Cardiac fibroblast (primary cell): Measurements from ENCODE around the gene YDJC.
"Not testable (repeated sequence)": the region's sequence is repeated elsewhere in the genome, so short reads cannot be mapped to it uniquely, and the experiment has no call there.

Experiments
- DNase-seq, 2 donors: peaks; one replicate each; pipeline versions ENCODE4 v3.0.0 to v3.0.0-alpha.2; 2010; ENCODE audit warnings: low read depth in 2 of 2
- H3K4me3 ChIP-seq, 2 donors: replicated peaks in 1 of 2; 1 replicate in 1 of 2; 2 replicates in 1 of 2; pipeline ENCODE4 v1.5.1; 2011; ENCODE audit warnings: low read depth in 2 of 2, low read length in 2 of 2, mild to moderate bottlenecking in 2 of 2, moderate library complexity in 1 of 2
- CTCF ChIP-seq: IDR thresholded peaks from one replicate; pipeline ENCODE4 v1.5.1; 2011; ENCODE audit warnings: low read depth, mild to moderate bottlenecking, low read length, inconsistent platforms

Gene YDJC

GRCh38 chr22:21642584-21643448 is 13.0 kb upstream of the YDJC start:
- peak overlapping the region; percentile 86 to 88 for H3K4me3 ChIP-seq
- peak; percentile 50 to 63 for DNase-seq
- TF ChIP-seq CTCF, result peak; percentile 65

- peak; percentile 99 for DNase-seq
- peak within 1 kb of the TSS; percentile 86 to 88 for H3K4me3 ChIP-seq
- TF ChIP-seq CTCF, result no peak
Observed at GRCh38 chr22:21641789-21642583, 12.2 kb upstream of the YDJC start, which contains the start of gene SDF2L1. Gene SDF2L1 (plus strand): TSS chr22:21642302. CDS start chr22:21642337, 35 bp downstream.

- peak; percentile 62 for TF ChIP-seq CTCF
- H3K4me3 ChIP-seq, result peak overlapping the region; percentile 47 to 51
- DNase-seq, result peak; percentile 65 to 70
Observed at GRCh38 chr22:21641417-21641788, 11.6 kb upstream of the YDJC start.

GRCh38 chr22:21640810-21641209 is 11.0 kb upstream of the YDJC start:
- no peak overlapping the region for H3K4me3 ChIP-seq
- TF ChIP-seq CTCF, result no peak
- DNase-seq, result no peak

GRCh38 chr22:21639359-21639758 is 9.5 kb upstream of the YDJC start:
- TF ChIP-seq CTCF, result no peak
- no peak for DNase-seq
- no peak overlapping the region for H3K4me3 ChIP-seq

- DNase-seq, H3K4me3 ChIP-seq: not testable (repeated sequence)
Observed at GRCh38 chr22:21637450-21637849, 7.6 kb upstream of the YDJC start.

GRCh38 chr22:21636629-21637218 is 6.9 kb upstream of the YDJC start:
- no peak overlapping the region for H3K4me3 ChIP-seq
- DNase-seq, result no peak
- no peak for TF ChIP-seq CTCF
